Lung (tissue), 12 donors: ENCODE results near the gene RASSF1. TPM values are rescaled to one million over a fixed set of nuclear protein-coding genes. Genes with fewer than 3 reads are reported as not detected.

Experiments used
- ATAC-seq: fragments of 200-7000 bp; cut with Tn5 transposase; one replicate; pipeline ENCODE4 v1.9.1; 2020; ENCODE audit warnings: moderate number of reproducible peaks; ENCODE audit not compliant: insufficient read depth, low FRiP score
- DNase-seq, 3 donors: peaks; one replicate each; pipeline ENCODE4 v3.0.0-alpha.2; 2013 to 2017
- H3K27ac ChIP-seq, 2 donors: one replicate each; pipeline ENCODE4 v1.5.1; 2013; ENCODE audit warnings: mild to moderate bottlenecking in 2 of 2, moderate library complexity in 2 of 2, control low read depth in 1 of 2, inconsistent platforms in 1 of 2, low read depth in 1 of 2, low read length in 1 of 2
- H3K27me3 ChIP-seq, 3 donors: one replicate each; pipeline ENCODE4 v1.5.1; 2013; ENCODE audit warnings: low read length in 2 of 3; ENCODE audit not compliant: control insufficient read depth in 3 of 3, insufficient read depth in 3 of 3
- H3K36me3 ChIP-seq, 4 donors: one replicate each; pipeline ENCODE4 v1.5.1; 2013; ENCODE audit warnings: low read length in 4 of 4, mild to moderate bottlenecking in 1 of 4, moderate library complexity in 1 of 4; ENCODE audit not compliant: control insufficient read depth in 4 of 4, insufficient read depth in 4 of 4
- H3K4me1 ChIP-seq, 5 donors: one replicate each; pipeline ENCODE4 v1.5.1; 2013; ENCODE audit warnings: low read length in 5 of 5, mild to moderate bottlenecking in 2 of 5, moderate library complexity in 1 of 5; ENCODE audit not compliant: control insufficient read depth in 5 of 5, insufficient read depth in 5 of 5
- H3K4me3 ChIP-seq: one replicate; pipeline ENCODE4 v1.5.1; 2013; ENCODE audit warnings: mild to moderate bottlenecking, control low read depth, moderate library complexity
- H3K9ac ChIP-seq, 2 donors: one replicate each; pipeline ENCODE4 v1.5.1; 2013; ENCODE audit warnings: low read length in 2 of 2, control low read depth in 1 of 2; ENCODE audit not compliant: insufficient read depth in 1 of 2
- H3K9me3 ChIP-seq, 4 donors: one replicate each; pipeline ENCODE4 v1.5.1; 2013; ENCODE audit warnings: low read length in 3 of 4, mild to moderate bottlenecking in 1 of 4, moderate library complexity in 1 of 4; ENCODE audit not compliant: control insufficient read depth in 4 of 4, insufficient read depth in 3 of 4
- WGBS, 2 donors: extraction: QIAGEN DNeasy Blood & Tissue Kit; methylation state at CpG; one replicate each; pipeline ENCODE4 v1.1.7; 2013; 5-methylcytosine and 5-hydroxymethylcytosine counted together
- polyA plus RNA-seq, 2 donors: library from polyadenylated mRNA; stranded (reverse); fragments of 200-250 nt; gene quantifications; one replicate each; pipeline ENCODE4 v1.2.1, GENCODE V29; 2013
- total RNA-seq, 2 donors: library from RNA; depleted of rRNA in 1 of 2; stranded (reverse); fragments of >200 nt in 1 of 2; gene quantifications; one replicate each; pipeline ENCODE4 v1.2.1, GENCODE V29; 2014 to 2021
- TF ChIP-seq, protein P1 (sequence below): IDR thresholded peaks from 2 replicates; pipeline ENCODE4 v1.5.1; 2012; ENCODE audit warnings: mild to moderate bottlenecking; ENCODE audit errors: control extremely low read depth, extremely low read depth
- donor health status: control.
- donor health status: control.
- donor health status: Bipolar disorder and iron deficiency.
- donor health status: healthy.
- donor health status: DM: yes; HTN: yes; CAD: no.

RASSF1 gene
- total and polyA plus RNA-seq, 4 donors, result 36.3 to 59.0 (median 42.0) TPM

GRCh38 chr3:50365842-50366220, 25.2 kb upstream of the RASSF1 start:
- H3K36me3 ChIP-seq, result peaks cover 0 to 6% (median 0%) of the 10 kb centered on the region in 4 donors
- 78 to 80% methylated on average over 5 of the region's 5 CpGs for WGBS, 2 donors
- H3K4me1 ChIP-seq, result peaks cover 0 to 9% (median 0%) of the 10 kb centered on the region in 5 donors
- no peak overlapping the region for H3K4me3 ChIP-seq
- H3K27ac ChIP-seq, result no peak overlapping the region
- DNase-seq, result no peak
- H3K9me3 ChIP-seq, result no peaks in the 10 kb centered on the region
- H3K9ac ChIP-seq, result no peak overlapping the region
- no peak for ATAC-seq
- no peaks in the 10 kb centered on the region for H3K27me3 ChIP-seq
- TF ChIP-seq, protein P1, sequence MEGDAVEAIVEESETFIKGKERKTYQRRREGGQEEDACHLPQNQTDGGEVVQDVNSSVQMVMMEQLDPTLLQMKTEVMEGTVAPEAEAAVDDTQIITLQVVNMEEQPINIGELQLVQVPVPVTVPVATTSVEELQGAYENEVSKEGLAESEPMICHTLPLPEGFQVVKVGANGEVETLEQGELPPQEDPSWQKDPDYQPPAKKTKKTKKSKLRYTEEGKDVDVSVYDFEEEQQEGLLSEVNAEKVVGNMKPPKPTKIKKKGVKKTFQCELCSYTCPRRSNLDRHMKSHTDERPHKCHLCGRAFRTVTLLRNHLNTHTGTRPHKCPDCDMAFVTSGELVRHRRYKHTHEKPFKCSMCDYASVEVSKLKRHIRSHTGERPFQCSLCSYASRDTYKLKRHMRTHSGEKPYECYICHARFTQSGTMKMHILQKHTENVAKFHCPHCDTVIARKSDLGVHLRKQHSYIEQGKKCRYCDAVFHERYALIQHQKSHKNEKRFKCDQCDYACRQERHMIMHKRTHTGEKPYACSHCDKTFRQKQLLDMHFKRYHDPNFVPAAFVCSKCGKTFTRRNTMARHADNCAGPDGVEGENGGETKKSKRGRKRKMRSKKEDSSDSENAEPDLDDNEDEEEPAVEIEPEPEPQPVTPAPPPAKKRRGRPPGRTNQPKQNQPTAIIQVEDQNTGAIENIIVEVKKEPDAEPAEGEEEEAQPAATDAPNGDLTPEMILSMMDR, result no peak

- Histone ChIP-seq H3K36me3 (peaks cover 0 to 6% (median 0%) of the 10 kb centered on the region in 4 donors), H3K4me1 (peaks cover 0 to 9% (median 0%) of the 10 kb centered on the region in 5 donors), H3K27ac (no peak overlapping the region), H3K9ac (peak overlapping the region in 1 of 2 donors; percentile 63), H3K27me3 (no peaks in the 10 kb centered on the region), H3K4me3 (no peak overlapping the region), H3K9me3 (no peaks in the 10 kb centered on the region)
- TF ChIP-seq, protein P1, result no peak
- WGBS, 2 donors, result 8 to 24% methylated on average over 41 to 53 of the region's 53 CpGs
- DNase-seq (peak; percentile 72 to 87 (median 83)), ATAC-seq (peak; percentile 82)
These were observed 24.6 kb upstream of the RASSF1 start for GRCh38 chr3:50365080-50365841.

- Histone ChIP-seq H3K4me1 (peaks cover 0 to 9% (median 0%) of the 10 kb centered on the region in 5 donors), H3K27me3 (no peaks in the 10 kb centered on the region), H3K9ac (no peak overlapping the region), H3K9me3 (no peaks in the 10 kb centered on the region), H3K27ac (peak overlapping the region in 1 of 2 donors; percentile 49), H3K4me3 (no peak overlapping the region), H3K36me3 (peaks cover 0 to 4% (median 0%) of the 10 kb centered on the region in 4 donors)
- TF ChIP-seq, protein P1, result no peak
- 19 to 34% methylated on average over 41 to 48 of the region's 48 CpGs for WGBS, 2 donors
- DNase-seq, result no peak
- peak; percentile 6 for ATAC-seq
These were observed 24.0 kb upstream of the RASSF1 start for GRCh38 chr3:50364573-50365079.
